Mucosa of rectum (tissue), 2 donors: ENCODE measurements around the gene VAC14.
"Not testable (repeated sequence)": the region's sequence is repeated elsewhere in the genome, so short reads cannot be mapped to it uniquely, and the experiment has no call there.

ENCODE experiments used
- H3K27ac ChIP-seq, 2 donors: one replicate each; pipeline ENCODE4 v1.7.0; 2013; ENCODE audit warnings: inconsistent platforms in 2 of 2, low read depth in 2 of 2, low read length in 2 of 2
- H3K27me3 ChIP-seq, 2 donors: one replicate each; pipeline ENCODE4 v1.7.0; 2013; ENCODE audit warnings: low read length in 2 of 2; ENCODE audit not compliant: control insufficient read depth in 2 of 2, insufficient read depth in 2 of 2
- H3K36me3 ChIP-seq, 2 donors: one replicate each; pipeline ENCODE4 v1.7.0; 2013; ENCODE audit warnings: low read length in 2 of 2; ENCODE audit not compliant: control insufficient read depth in 2 of 2, insufficient read depth in 2 of 2
- H3K4me1 ChIP-seq, 2 donors: one replicate each; pipeline ENCODE4 v1.7.0; 2013; ENCODE audit warnings: low read length in 2 of 2, mild to moderate bottlenecking in 1 of 2; ENCODE audit not compliant: control insufficient read depth in 2 of 2, insufficient read depth in 2 of 2
- H3K4me3 ChIP-seq, 2 donors: one replicate each; pipeline ENCODE4 v1.7.0; 2013; ENCODE audit warnings: low read length in 2 of 2
- H3K9ac ChIP-seq, 2 donors: one replicate each; pipeline ENCODE4 v1.7.0; 2013; ENCODE audit warnings: low read length in 2 of 2, low read depth in 1 of 2, mild to moderate bottlenecking in 1 of 2
- H3K9me3 ChIP-seq, 2 donors: one replicate each; pipeline ENCODE4 v1.7.0; 2013; ENCODE audit warnings: low read length in 2 of 2; ENCODE audit not compliant: control insufficient read depth in 2 of 2
- donor health status: healthy.
- donor health status: Normal muscosa, but diverticular disease.

The VAC14 gene

DNA sequence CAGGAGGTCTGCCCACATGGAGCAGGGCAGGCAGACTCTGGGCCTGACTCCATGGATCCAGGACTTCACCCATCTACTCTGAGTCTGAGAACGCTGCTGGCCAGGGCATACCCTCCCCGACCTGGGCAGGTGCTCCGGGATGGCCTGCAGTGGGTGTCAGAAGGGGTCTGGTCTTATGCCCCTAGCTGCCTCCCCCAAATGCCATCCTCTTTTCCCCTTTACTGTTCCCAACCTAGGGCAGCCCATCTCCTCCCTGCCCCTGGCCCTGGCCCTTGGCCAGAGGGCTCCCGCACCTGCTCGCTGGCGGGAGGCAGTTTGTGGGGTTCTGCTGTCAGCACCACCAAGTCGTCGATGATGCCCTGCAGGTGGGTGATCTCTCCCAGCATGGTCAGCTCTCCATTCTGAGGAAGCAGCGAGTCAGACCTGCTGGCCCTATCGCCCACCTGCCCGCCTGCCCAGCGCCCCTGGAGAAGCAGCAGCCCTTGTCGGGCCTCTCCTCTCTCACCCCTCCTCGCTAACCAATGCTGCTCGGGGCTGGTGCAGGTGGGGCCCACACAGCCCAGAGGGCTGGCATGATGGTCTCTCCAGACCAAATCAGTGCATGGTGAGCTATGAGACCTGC, 123.3 kb downstream of the VAC14 start:
- Histone ChIP-seq H3K9me3 (no peaks in the 10 kb centered on the region), H3K36me3 (peaks cover 5 to 21% of the 10 kb centered on the region in 2 donors), H3K4me1 (peaks cover 5 to 9% of the 10 kb centered on the region in 2 donors), H3K27ac (no peak overlapping the region), H3K27me3 (no peaks in the 10 kb centered on the region), H3K9ac (no peak overlapping the region), H3K4me3 (no peak overlapping the region)

DNA sequence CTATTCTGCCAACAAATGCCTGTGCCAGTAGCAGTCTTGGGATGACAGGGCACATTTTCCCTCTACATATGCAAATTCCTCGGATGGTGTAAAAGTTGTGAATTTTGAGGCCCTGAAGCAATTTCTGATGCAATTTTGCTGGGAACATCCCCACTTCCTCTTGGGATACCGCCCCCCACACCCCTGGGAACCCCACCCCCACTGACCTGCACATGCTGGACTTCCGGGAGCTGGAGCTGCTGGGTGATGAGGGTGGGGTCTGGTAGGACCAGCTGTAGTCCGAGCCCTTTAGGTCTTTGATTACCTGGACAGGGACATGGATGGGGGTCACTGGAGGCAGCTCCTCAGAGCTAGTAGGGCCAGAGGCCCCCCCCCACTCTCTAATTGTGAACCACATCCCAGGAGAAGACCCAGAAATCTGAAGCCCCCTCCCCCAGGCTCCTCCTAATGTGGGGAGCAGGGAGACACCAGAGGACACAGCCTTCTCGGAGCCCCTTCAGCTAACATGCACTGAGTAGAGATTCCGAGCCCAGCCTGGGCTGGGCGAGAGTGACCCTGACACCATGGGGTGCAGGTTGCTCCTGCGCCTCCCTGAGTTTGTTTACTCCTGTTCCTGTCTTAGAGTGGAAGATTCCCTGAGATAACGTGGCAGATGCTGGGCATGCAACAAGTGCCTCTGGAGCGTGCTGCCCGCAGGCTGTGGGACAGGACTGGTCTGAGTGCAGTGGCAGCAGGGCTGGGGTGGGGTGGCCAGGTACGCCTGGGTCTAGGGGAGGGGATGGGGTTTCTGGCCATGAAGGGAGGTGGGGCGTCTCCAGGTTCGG, 124.1 kb downstream of the VAC14 start:
- H3K4me1 ChIP-seq: peaks cover 3 to 9% of the 10 kb centered on the region in 2 donors
- no peak overlapping the region for H3K4me3 ChIP-seq
- H3K9ac ChIP-seq: no peak overlapping the region
- H3K36me3 ChIP-seq: peaks cover 5 to 21% of the 10 kb centered on the region in 2 donors
- H3K27ac ChIP-seq: no peak overlapping the region
- H3K9me3 ChIP-seq: no peaks in the 10 kb centered on the region
- H3K27me3 ChIP-seq: no peaks in the 10 kb centered on the region

DNA sequence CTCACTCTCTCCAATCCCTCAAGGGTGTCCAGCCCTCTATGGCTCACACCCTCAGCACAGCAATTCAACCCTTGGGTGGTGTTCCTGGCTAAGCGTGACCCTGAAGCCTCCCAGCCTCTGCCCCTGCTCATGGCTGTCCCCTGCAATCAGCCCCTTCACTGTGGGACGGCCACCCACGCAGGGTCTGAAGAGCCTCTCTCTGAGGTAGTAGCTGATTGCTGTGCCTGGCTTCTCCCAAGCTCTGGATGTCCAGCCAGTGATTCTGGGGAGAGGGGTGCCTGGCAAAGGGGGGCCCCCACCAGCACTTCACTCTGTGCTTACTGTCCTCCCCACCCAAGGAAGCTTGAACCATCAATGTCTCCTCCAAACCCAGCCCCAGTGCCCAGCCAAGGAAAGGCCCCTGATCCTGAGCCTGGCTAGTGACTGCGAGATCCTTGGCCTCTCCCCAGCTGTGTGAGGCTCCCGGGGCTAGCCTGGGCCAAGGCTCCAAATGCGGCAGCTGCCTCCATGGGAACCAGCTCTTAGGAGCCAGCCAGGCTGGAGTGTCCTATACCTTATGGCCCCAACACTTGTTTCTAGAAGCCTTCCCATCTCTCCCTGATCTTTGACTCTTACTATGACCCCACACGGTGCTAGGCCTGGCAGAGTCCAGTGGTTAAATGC, 125.0 kb downstream of the VAC14 start:
- H3K36me3 ChIP-seq: peaks cover 5 to 23% of the 10 kb centered on the region in 2 donors
- no peak overlapping the region for H3K27ac ChIP-seq
- H3K9me3 ChIP-seq: no peaks in the 10 kb centered on the region
- no peaks in the 10 kb centered on the region for H3K27me3 ChIP-seq
- no peak overlapping the region for H3K9ac ChIP-seq
- H3K4me3 ChIP-seq: no peak overlapping the region
- peaks cover 3 to 7% of the 10 kb centered on the region in 2 donors for H3K4me1 ChIP-seq

GRCh38 chr16:70674221-70675014, 126.5 kb downstream of the VAC14 start:
- no peaks in the 10 kb centered on the region for H3K27me3 ChIP-seq
- no peaks in the 10 kb centered on the region for H3K4me1 ChIP-seq
- H3K9me3 ChIP-seq: no peaks in the 10 kb centered on the region
- no peak overlapping the region for H3K4me3 ChIP-seq
- no peak overlapping the region for H3K27ac ChIP-seq
- no peak overlapping the region for H3K9ac ChIP-seq
- peaks cover 11 to 28% of the 10 kb centered on the region in 2 donors for H3K36me3 ChIP-seq

- not testable (repeated sequence) for H3K4me1 ChIP-seq, H3K9me3 ChIP-seq, H3K27ac ChIP-seq, H3K9ac ChIP-seq, H3K27me3 ChIP-seq, H3K4me3 ChIP-seq
- H3K36me3 ChIP-seq: peaks cover 5 to 22% of the 10 kb centered on the region in 2 donors
These were observed 130.0 kb downstream of the VAC14 start for GRCh38 chr16:70670938-70671337.

- Histone ChIP-seq H3K9me3 (no peaks in the 10 kb centered on the region), H3K27me3 (no peaks in the 10 kb centered on the region), H3K9ac (no peak overlapping the region), H3K4me1 (no peaks in the 10 kb centered on the region), H3K36me3 (peaks cover 6 to 22% of the 10 kb centered on the region in 2 donors), H3K4me3 (no peak overlapping the region), H3K27ac (no peak overlapping the region)
These were observed 130.8 kb downstream of the VAC14 start for GRCh38 chr16:70670175-70670574.

DNA sequence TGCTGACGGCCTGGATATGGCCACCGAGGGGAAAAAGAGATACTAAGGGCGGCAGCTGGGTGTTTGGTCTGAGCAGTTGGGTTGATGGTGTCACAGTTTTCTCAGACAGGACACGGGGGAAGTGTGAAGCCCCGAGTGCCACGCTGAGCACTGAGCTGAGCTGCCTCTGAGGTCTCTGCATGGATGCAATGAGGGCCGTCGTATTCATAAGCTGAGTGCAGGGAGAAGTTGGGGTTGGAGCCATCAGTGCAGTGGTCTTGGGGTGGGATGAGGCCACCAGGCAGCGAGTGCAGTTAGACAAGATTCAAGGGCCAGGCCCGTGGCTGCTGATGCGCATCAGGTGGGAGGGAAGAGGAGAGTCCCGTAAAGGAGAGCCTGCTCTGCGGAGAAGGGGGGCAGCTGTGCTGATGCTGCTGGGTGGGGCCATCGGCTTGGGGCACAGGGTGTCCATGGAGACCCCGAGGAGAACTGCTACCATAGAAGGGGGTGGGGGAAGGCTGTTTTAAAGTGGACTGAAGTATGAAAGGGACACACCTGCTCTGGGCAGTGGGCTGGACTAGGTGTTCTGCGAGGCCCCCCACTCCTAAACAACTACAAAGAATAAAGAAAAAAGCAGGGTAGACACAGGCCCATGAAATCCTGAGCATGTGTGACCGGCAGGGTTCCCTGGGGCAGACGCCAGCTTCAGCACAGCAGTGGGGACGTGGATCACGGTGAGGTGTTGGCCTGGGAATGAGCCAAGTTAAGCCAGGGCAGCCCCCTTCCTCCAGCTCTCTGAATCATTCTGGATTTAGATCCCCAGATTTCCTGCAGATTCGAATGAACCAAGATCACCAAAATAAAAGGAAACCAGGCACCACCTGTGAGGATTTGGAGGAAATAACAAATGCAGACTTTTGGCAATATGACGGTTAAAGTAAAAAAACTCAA, 134.9 kb downstream of the VAC14 start:
- Histone ChIP-seq H3K4me3 (no peak overlapping the region), H3K9me3 (no peaks in the 10 kb centered on the region), H3K27ac (no peak overlapping the region), H3K36me3 (peaks cover 13% of the 10 kb centered on the region in 2 donors), H3K9ac (no peak overlapping the region), H3K4me1 (no peaks in the 10 kb centered on the region), H3K27me3 (no peaks in the 10 kb centered on the region)

DNA sequence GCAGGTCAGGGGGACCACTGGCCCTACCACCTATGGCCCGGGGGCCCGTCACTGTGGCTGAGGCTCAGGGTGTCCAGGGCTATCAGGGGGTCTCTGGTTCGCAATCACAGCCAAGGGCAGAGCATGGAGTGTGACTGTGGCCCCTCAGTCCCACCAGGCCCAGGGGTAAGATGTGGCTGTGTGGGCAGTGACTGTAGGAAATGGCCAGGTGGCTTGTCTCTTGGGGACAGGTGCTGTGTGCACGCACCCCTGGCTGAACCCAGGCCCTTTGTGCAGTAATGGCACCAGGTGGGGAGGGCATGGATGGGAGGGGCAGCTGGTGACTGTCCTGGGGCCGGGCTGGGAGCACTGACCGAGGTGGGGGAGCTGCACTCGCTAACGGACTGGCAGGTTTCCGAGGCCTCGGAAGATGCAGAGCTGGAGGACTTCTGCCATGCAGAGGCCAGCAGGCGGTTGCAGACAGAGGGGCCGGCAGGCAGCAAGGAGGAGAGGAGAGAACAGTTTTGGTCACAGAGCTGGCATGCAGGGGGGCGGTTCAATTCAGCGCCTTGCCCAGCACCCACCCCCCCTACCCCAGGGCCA, 135.8 kb downstream of the VAC14 start:
- H3K4me1 ChIP-seq: no peaks in the 10 kb centered on the region
- no peaks in the 10 kb centered on the region for H3K27me3 ChIP-seq
- no peak overlapping the region for H3K27ac ChIP-seq
- H3K9me3 ChIP-seq: no peaks in the 10 kb centered on the region
- no peak overlapping the region for H3K4me3 ChIP-seq
- H3K36me3 ChIP-seq: peaks cover 10% of the 10 kb centered on the region in 2 donors
- H3K9ac ChIP-seq: no peak overlapping the region
